Keratinocyte (primary cell): ENCODE results near the gene ZNF816.

Experiments
- EZH2 ChIP-seq: IDR thresholded peaks from one replicate; pipeline ENCODE4 v1.6.1; 2012; ENCODE audit warnings: inconsistent platforms, mild to moderate bottlenecking, low read length, moderate library complexity
- TF ChIP-seq, protein P1 (sequence below), 3 experiments: IDR thresholded peaks in 1 of 3; conservative IDR thresholded peaks in 1 of 3; optimal IDR thresholded peaks in 1 of 3; 2 replicates in 2 of 3; 3 replicates in 1 of 3; pipeline versions ENCODE3 to v1.5.1; 2011; ENCODE audit warnings: low read length in 3 of 3, mild to moderate bottlenecking in 3 of 3, moderate library complexity in 2 of 3, control low read depth in 1 of 3, inconsistent platforms in 1 of 3; ENCODE audit not compliant: insufficient read depth in 2 of 3; ENCODE audit errors: extremely low read depth in 1 of 3

DNA sequence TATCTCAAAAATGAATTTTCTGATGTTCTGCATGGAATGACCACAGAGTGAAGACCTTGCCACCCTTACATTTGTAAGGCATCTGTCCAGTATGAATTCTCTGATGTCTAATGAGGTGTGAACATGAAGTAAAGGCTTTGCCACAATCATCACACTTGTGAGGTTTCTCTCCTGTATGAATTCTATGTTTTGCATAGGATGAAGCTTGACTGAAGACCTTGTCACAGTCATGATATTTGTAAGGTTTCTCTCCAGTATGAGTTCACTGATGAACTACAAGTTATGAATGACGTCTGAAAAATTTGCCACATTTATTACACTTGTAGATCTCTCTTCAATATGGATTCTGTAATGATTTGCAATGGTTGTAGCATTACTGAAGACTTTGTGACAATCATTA lies 13.3 kb downstream of the ZNF816 start:
- TF ChIP-seq, protein P1, sequence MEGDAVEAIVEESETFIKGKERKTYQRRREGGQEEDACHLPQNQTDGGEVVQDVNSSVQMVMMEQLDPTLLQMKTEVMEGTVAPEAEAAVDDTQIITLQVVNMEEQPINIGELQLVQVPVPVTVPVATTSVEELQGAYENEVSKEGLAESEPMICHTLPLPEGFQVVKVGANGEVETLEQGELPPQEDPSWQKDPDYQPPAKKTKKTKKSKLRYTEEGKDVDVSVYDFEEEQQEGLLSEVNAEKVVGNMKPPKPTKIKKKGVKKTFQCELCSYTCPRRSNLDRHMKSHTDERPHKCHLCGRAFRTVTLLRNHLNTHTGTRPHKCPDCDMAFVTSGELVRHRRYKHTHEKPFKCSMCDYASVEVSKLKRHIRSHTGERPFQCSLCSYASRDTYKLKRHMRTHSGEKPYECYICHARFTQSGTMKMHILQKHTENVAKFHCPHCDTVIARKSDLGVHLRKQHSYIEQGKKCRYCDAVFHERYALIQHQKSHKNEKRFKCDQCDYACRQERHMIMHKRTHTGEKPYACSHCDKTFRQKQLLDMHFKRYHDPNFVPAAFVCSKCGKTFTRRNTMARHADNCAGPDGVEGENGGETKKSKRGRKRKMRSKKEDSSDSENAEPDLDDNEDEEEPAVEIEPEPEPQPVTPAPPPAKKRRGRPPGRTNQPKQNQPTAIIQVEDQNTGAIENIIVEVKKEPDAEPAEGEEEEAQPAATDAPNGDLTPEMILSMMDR (optimal IDR thresholded peaks at IDR 0.05 in 1 of 3, IDR thresholded peaks at IDR 0.05 in 1 of 3, conservative IDR thresholded peaks at IDR 0.05 in 1 of 3; ENCODE audit: extremely low read depth in 1 of 3, insufficient read depth in 2 of 3, low read length in 3 of 3): no peak
- TF ChIP-seq EZH2: no peak
